ENCODE measurements around the gene RUBCN.

The RUBCN gene

DNA sequence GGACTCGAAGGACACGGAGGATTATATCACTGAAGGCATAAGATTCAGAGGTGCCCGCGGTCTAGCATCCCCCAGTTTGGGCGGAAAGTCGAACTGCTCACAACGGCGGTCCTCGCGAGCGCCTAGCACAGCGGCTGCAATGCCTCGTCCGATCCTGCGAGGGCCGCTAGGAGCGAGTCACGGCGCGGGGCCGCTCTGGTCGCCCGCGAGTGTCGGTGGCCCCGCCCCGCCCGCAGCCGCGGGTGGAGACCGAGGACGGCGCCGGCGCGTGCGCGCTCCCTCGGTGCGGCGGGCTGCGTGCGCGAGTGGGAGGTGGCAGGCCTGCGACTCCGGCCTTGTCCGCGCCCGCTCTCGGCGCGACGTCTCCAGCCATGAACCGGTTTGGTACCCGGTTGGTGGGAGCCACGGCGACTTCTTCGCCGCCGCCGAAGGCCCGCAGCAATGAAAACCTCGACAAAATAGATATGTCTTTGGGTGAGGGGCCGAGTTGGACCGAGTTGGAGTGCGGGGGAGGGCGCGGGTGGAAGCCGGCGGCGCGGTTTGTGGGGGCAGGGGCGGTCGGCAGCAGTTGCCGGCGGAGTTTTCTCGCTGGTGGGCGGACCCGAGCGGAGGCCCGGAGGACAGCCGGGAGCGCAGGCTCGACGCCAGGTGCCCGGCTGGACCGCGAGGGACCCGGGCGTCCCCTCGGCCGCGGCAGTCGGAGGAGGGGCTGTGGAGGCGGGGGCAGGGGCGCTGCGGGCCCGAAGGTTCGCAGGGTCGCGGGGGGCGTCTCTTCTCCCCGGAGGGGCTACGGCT is 13.1 kb upstream of the RUBCN start, which contains the start of gene FYTTD1:
Gene FYTTD1, plus strand, starts transcription at position 283 of the 795 bp plus-strand sequence. Its CDS starts 89 bp downstream, at position 372.
- H3K4me1 Mint-ChIP-seq: peaks cover 38% of the 10 kb centered on the region
- no peaks in the 10 kb centered on the region for H3K27me3 Mint-ChIP-seq (ENCODE audit: low read depth)
- H3K9me3 Mint-ChIP-seq: no peaks in the 10 kb centered on the region
- no peaks in the 10 kb centered on the region for H3K36me3 Mint-ChIP-seq (ENCODE audit: low read depth)
- TF ChIP-seq, protein P1, sequence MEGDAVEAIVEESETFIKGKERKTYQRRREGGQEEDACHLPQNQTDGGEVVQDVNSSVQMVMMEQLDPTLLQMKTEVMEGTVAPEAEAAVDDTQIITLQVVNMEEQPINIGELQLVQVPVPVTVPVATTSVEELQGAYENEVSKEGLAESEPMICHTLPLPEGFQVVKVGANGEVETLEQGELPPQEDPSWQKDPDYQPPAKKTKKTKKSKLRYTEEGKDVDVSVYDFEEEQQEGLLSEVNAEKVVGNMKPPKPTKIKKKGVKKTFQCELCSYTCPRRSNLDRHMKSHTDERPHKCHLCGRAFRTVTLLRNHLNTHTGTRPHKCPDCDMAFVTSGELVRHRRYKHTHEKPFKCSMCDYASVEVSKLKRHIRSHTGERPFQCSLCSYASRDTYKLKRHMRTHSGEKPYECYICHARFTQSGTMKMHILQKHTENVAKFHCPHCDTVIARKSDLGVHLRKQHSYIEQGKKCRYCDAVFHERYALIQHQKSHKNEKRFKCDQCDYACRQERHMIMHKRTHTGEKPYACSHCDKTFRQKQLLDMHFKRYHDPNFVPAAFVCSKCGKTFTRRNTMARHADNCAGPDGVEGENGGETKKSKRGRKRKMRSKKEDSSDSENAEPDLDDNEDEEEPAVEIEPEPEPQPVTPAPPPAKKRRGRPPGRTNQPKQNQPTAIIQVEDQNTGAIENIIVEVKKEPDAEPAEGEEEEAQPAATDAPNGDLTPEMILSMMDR (IDR thresholded peaks at IDR 0.05; ENCODE audit: unreplicated experiment in 3 of 3): peak in 2 of 3 experiments; percentile 40 to 51
- H3K4me3 Mint-ChIP-seq: peak within 1 kb of the TSS; percentile 90 to 97 (median 97)
- peak within 1 kb of the TSS; percentile 94 to 98 (median 95) for H3K27ac Mint-ChIP-seq

DNA sequence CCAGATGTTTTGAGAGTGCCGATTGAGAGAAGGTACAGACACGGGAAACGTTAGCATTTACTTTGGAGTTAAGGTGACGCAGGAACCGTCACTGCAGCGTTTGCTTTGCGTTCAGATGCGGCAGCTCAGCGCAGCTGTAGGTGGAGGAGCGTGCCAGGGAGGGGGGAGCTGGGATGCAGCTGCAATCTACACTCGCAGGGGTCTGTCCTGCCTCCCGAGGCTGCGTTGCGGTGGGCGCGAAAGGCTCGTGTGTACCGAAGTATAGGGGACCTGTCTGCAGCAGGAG is 12.6 kb upstream of the RUBCN start:
- Mint-ChIP-seq H3K36me3 (ENCODE audit: low read depth) (no peaks in the 10 kb centered on the region), H3K4me1 (peaks cover 38% of the 10 kb centered on the region), H3K27me3 (ENCODE audit: low read depth) (no peaks in the 10 kb centered on the region), H3K27ac (peak overlapping the region; percentile 94 to 98 (median 95)), H3K4me3 (peak overlapping the region; percentile 90 to 96 (median 96)), H3K9me3 (no peaks in the 10 kb centered on the region)
- TF ChIP-seq, protein P1 (IDR thresholded peaks at IDR 0.05; ENCODE audit: unreplicated experiment in 3 of 3): no peak

DNA sequence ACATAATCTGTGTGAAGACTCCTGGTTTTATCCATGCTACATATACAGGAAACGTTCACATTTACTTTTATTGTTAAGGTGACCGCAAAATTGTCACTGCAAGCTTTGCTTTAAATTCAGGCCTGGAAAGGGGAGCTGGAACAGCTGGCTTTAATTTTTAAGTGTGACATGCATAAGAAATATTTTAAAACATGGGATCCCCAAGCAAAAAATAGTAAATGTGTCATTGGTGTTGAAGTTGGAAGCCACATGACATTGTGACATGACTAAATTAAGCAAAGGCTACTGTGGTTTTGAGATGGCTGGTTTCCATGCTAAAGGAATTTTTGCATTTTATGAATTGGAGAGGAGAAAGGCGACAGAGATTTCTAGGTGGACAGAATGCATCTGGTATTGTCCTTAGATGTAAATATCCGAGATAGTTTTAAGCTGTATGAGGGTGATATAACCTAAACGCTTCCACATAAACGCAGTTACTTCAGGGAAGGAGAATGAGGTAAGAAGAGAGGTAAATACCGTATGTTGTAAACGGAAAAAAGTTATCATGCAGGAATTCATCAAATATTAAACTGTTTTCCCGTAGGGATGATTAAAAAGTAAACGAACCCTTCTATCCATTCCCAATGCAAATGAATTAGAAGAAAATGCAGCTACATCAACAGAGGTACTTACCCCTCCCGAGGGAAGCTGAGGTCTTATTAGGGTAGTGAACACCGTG is 12.1 kb upstream of the RUBCN start:
- Mint-ChIP-seq H3K4me1 (peaks cover 38% of the 10 kb centered on the region), H3K27me3 (ENCODE audit: low read depth) (no peaks in the 10 kb centered on the region)

DNA sequence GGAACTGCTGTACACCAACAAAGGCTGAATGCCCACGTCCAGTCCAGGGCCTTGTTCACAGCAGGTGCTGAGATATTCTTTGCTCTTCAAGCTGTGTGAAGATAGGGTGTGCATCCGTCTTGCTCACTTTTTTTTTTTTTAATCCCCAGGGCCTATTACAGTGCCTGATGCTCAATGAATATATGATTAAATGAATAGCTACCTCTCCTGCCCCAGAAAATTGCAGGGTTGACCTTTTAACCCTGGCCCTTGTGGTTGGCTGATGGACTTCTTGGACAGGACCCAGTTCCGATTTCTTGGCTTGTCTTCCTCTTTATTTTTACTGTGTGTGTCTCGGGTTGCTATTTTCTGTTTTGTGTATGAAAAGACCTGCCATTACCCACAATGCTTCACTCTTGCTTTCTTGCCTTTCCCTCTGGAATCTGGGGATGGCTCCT is 10.1 kb upstream of the RUBCN start:
- Mint-ChIP-seq H3K9me3 (no peaks in the 10 kb centered on the region), H3K27ac (no peak overlapping the region), H3K4me1 (peaks cover 25% of the 10 kb centered on the region), H3K36me3 (ENCODE audit: low read depth) (no peaks in the 10 kb centered on the region), H3K4me3 (peak overlapping the region in 2 of 3 experiments; percentile 42 to 55), H3K27me3 (ENCODE audit: low read depth) (no peaks in the 10 kb centered on the region)
- TF ChIP-seq, protein P1 (IDR thresholded peaks at IDR 0.05; ENCODE audit: unreplicated experiment in 3 of 3): no peak

More for the DNA sequence above, 12.1 kb upstream of the RUBCN start:
- Mint-ChIP-seq H3K4me3 (peak overlapping the region; percentile 90 to 96 (median 96)), H3K9me3 (no peaks in the 10 kb centered on the region), H3K27ac (peak overlapping the region; percentile 94 to 98 (median 95)), H3K36me3 (ENCODE audit: low read depth) (no peaks in the 10 kb centered on the region)
- TF ChIP-seq, protein P1 (IDR thresholded peaks at IDR 0.05; ENCODE audit: unreplicated experiment in 3 of 3): no peak

DNA sequence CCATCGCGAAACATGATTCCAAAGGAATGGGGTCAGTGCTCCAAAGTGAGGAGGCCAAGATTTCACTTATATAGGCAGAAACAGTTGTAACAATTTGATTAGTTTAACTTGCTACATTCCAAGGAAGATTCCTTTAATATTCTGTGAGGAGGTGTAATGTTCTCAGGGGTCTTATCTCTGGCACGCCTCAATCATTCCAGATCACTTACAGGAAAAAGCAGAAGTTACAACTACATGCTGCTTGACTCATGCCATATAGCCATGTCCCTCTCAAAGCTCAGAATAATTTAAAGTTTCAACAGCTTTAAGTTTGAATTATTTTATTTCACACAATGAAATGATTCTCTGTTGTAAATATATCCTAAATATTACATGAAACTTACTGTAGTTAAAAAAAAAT is 9.5 kb upstream of the RUBCN start:
- H3K4me1 Mint-ChIP-seq: peaks cover 21% of the 10 kb centered on the region
- H3K9me3 Mint-ChIP-seq: no peaks in the 10 kb centered on the region
- no peaks in the 10 kb centered on the region for H3K27me3 Mint-ChIP-seq (ENCODE audit: low read depth)
- no peak overlapping the region for H3K4me3 Mint-ChIP-seq
- no peak overlapping the region for H3K27ac Mint-ChIP-seq
- TF ChIP-seq, protein P1 (IDR thresholded peaks at IDR 0.05; ENCODE audit: unreplicated experiment in 3 of 3): no peak
- H3K36me3 Mint-ChIP-seq (ENCODE audit: low read depth): no peaks in the 10 kb centered on the region
